ENCODE data around the gene HDHD3. TPM values are rescaled to one million over a fixed set of nuclear protein-coding genes. Genes with fewer than 3 reads are reported as not detected.

The HDHD3 gene
- polyA plus RNA-seq, 1 experiment = 7.2 TPM

GRCh38 chr9:113398796-113399195, 22.0 kb upstream of the HDHD3 start:
- ChIA-PET POLR2A (interaction anchor here (4.3 kb wide), 1 partner anchor 11 kb away, joined by 19 read pairs; the partner anchor contains the start of genes C9orf43 and POLE3), CTCF (interaction anchor here (0.8 to 4.6 kb wide), 5 partner anchors 11 to 260 kb away, joined by 3 to 32 read pairs (median 4); partner anchors contain the start of genes C9orf43 and POLE3)
- DNase-seq (ENCODE audit: low read depth, low spot score) = no peak
- H3K4me3 ChIP-seq (ENCODE audit: low read depth, low read length) = no peak overlapping the region
- H3K27ac ChIP-seq (ENCODE audit: low read depth, low read length) = no peak overlapping the region
- no peaks in the 10 kb centered on the region for H3K27me3 ChIP-seq (ENCODE audit: control insufficient read depth, insufficient read depth, low read length)
- no peaks in the 10 kb centered on the region for H3K9me3 ChIP-seq (ENCODE audit: control insufficient read depth, insufficient read depth, low read length)
- TF ChIP-seq, protein P1, sequence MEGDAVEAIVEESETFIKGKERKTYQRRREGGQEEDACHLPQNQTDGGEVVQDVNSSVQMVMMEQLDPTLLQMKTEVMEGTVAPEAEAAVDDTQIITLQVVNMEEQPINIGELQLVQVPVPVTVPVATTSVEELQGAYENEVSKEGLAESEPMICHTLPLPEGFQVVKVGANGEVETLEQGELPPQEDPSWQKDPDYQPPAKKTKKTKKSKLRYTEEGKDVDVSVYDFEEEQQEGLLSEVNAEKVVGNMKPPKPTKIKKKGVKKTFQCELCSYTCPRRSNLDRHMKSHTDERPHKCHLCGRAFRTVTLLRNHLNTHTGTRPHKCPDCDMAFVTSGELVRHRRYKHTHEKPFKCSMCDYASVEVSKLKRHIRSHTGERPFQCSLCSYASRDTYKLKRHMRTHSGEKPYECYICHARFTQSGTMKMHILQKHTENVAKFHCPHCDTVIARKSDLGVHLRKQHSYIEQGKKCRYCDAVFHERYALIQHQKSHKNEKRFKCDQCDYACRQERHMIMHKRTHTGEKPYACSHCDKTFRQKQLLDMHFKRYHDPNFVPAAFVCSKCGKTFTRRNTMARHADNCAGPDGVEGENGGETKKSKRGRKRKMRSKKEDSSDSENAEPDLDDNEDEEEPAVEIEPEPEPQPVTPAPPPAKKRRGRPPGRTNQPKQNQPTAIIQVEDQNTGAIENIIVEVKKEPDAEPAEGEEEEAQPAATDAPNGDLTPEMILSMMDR (IDR thresholded peaks at IDR 0.05; ENCODE audit: low read depth, low read length) = no peak

- Histone ChIP-seq H3K27me3 (ENCODE audit: control insufficient read depth, insufficient read depth, low read length) (no peaks in the 10 kb centered on the region), H3K27ac (ENCODE audit: low read depth, low read length) (no peak overlapping the region), H3K9me3 (ENCODE audit: control insufficient read depth, insufficient read depth, low read length) (no peaks in the 10 kb centered on the region), H3K4me3 (ENCODE audit: low read depth, low read length) (no peak overlapping the region)
- CTCF ChIA-PET = interaction anchor here (1.0 to 4.6 kb wide), 2 partner anchors 9 to 193 kb away, joined by 4 to 32 read pairs; no protein-coding TSS in a partner anchor
- DNase-seq (ENCODE audit: low read depth, low spot score) = no peak
- TF ChIP-seq, protein P1 (IDR thresholded peaks at IDR 0.05; ENCODE audit: low read depth, low read length) = no peak
- POLR2A ChIA-PET = no interaction called here
These were observed 20.4 kb upstream of the HDHD3 start for GRCh38 chr9:113397203-113397631.

- Histone ChIP-seq H3K27ac (ENCODE audit: low read depth, low read length) (no peak overlapping the region), H3K27me3 (ENCODE audit: control insufficient read depth, insufficient read depth, low read length) (no peaks in the 10 kb centered on the region), H3K4me3 (ENCODE audit: low read depth, low read length) (no peak overlapping the region), H3K9me3 (ENCODE audit: control insufficient read depth, insufficient read depth, low read length) (no peaks in the 10 kb centered on the region)
- TF ChIP-seq, protein P1 (IDR thresholded peaks at IDR 0.05; ENCODE audit: low read depth, low read length) = no peak
- CTCF ChIA-PET = no interaction called here
- DNase-seq (ENCODE audit: low read depth, low spot score) = no peak
- POLR2A ChIA-PET = no interaction called here
These were observed 18.4 kb upstream of the HDHD3 start for GRCh38 chr9:113395000-113395861.

DNA sequence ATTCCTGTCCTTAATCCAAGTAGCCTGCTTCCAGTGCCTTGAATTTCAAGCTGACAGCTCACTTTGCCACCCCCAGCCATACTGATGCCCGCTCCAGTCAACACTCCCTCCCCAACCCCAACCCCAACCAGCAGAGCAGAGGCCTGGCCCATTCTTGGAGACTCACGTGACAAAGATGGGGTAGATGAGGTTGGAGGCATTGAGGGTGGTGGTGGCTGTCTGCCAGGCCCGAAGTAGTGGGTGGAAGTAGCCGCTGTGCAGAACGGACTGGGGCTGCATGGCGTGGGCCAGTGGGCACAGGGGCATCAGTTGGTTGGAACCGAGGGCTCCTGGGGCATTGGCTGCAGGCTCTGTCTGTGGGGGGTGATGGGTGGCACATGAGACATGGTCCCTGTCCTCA, 16.5 kb upstream of the HDHD3 start:
- POLR2A ChIA-PET = no interaction called here
- CTCF ChIA-PET = interaction anchor here (0.7 to 1.2 kb wide), 2 partner anchors 76 to 118 kb away, joined by 3 read pairs; partner anchors contain the start of gene CDC26
- no peak for DNase-seq (ENCODE audit: low read depth, low spot score)
- TF ChIP-seq, protein P1 (IDR thresholded peaks at IDR 0.05; ENCODE audit: low read depth, low read length) = no peak
- no peak overlapping the region for H3K4me3 ChIP-seq (ENCODE audit: low read depth, low read length)
- no peaks in the 10 kb centered on the region for H3K9me3 ChIP-seq (ENCODE audit: control insufficient read depth, insufficient read depth, low read length)
- H3K27ac ChIP-seq (ENCODE audit: low read depth, low read length) = no peak overlapping the region
- no peaks in the 10 kb centered on the region for H3K27me3 ChIP-seq (ENCODE audit: control insufficient read depth, insufficient read depth, low read length)

- H3K9me3 ChIP-seq (ENCODE audit: control insufficient read depth, insufficient read depth, low read length) = no peaks in the 10 kb centered on the region
- no peaks in the 10 kb centered on the region for H3K27me3 ChIP-seq (ENCODE audit: control insufficient read depth, insufficient read depth, low read length)
- DNase-seq (ENCODE audit: low read depth, low spot score) = no peak
- no peak overlapping the region for H3K27ac ChIP-seq (ENCODE audit: low read depth, low read length)
- TF ChIP-seq, protein P1 (IDR thresholded peaks at IDR 0.05; ENCODE audit: low read depth, low read length) = no peak
- H3K4me3 ChIP-seq (ENCODE audit: low read depth, low read length) = no peak overlapping the region
- CTCF ChIA-PET = interaction anchor here (0.5 to 1.3 kb wide), 2 partner anchors 9 to 78 kb away, joined by 4 to 7 read pairs; partner anchors contain the start of gene ALAD
- POLR2A ChIA-PET = no interaction called here
These were observed 15.1 kb upstream of the HDHD3 start for GRCh38 chr9:113391917-113392316.

Measured in AG04450 (cell line).